ENCODE measurements around the gene NUP214. TPM values are rescaled to one million over a fixed set of nuclear protein-coding genes. Genes with fewer than 3 reads are reported as not detected.

Gene NUP214
- total and polyA plus RNA-seq, 2 of the 4 experiments (the other 2 are of a cell fraction): 7.9 to 13.4 TPM

- H3K9me3 ChIP-seq (ENCODE audit: control insufficient read depth, insufficient read depth, low read length): no peaks in the 10 kb centered on the region
- no peak overlapping the region for H3K4ac ChIP-seq (ENCODE audit: low read depth, low read length)
- no peak overlapping the region for H3K56ac ChIP-seq (ENCODE audit: extremely low read depth, insufficient read depth, low read length)
- ChIA-PET POLR2A (ENCODE audit: unreplicated experiment) (no interaction called here), CTCF (no interaction called here)
- peaks cover 5% of the 10 kb centered on the region for H3K4me1 ChIP-seq (ENCODE audit: control insufficient read depth, insufficient read depth, low read length)
- no peak for ATAC-seq (ENCODE audit: low read depth)
- H2BK120ac ChIP-seq (ENCODE audit: low read depth, low read length): no peak overlapping the region
- peaks cover 32% of the 10 kb centered on the region for H3K36me3 ChIP-seq (ENCODE audit: control insufficient read depth, insufficient read depth, low read length)
- no peak overlapping the region for H4K91ac ChIP-seq (ENCODE audit: insufficient read depth, low read depth, low read length)
- H2BK15ac ChIP-seq (ENCODE audit: low read depth, low read length): no peak overlapping the region
- BruUV-seq (replicated peaks): no TSS peak
- H2BK20ac ChIP-seq (ENCODE audit: low read depth, low read length): no peak overlapping the region
- in situ Hi-C loops (cut with MboI; ENCODE audit: low sequenced_read_pairs): no loop called here
- peaks cover 5 to 6% of the 10 kb centered on the region in 2 experiments; a peak in 2 of 4 replicates for H3K79me1 ChIP-seq (ENCODE audit: low read depth in 1 of 2, low read length in 2 of 2)
- no peak overlapping the region for H3K4me3 ChIP-seq (ENCODE audit: insufficient read depth, low read depth, low read length)
- WGBS, 2 experiments (ENCODE audit: extremely low coverage in 2 of 2, insufficient read length in 1 of 2): 100% methylated on average over 1 of the region's 3 CpGs; no CpG with 5 or more reads in 1 of the 2 experiments
- TF ChIP-seq NFE2L2 (IDR thresholded peaks at IDR 0.05; ENCODE audit: low read depth, low read length): no peak
- TF ChIP-seq SMC3 (IDR thresholded peaks at IDR 0.05; ENCODE audit: low read depth, low read length): no peak
- no peak for TF ChIP-seq MAFK (IDR thresholded peaks at IDR 0.05; ENCODE audit: low read depth, low read length)
- no peak for TF ChIP-seq RAD21 (IDR thresholded peaks at IDR 0.05; ENCODE audit: low read length)
- no peak for TF ChIP-seq BHLHE40 (IDR thresholded peaks at IDR 0.05; ENCODE audit: low read depth, low read length)
- TF ChIP-seq FOS (IDR thresholded peaks at IDR 0.05; ENCODE audit: low read depth, low read length): no peak
- TF ChIP-seq ELK1 (IDR thresholded peaks at IDR 0.05; ENCODE audit: borderline replicate concordance, low read depth, low read length): no peak
- no peak for TF ChIP-seq MXI1 (IDR thresholded peaks at IDR 0.05; ENCODE audit: borderline replicate concordance, low read depth, low read length)
- H2AFZ ChIP-seq (replicated peaks; ENCODE audit: low read length, poor library complexity): no peak overlapping the region
- H4K8ac ChIP-seq (ENCODE audit: low read depth in 2 of 2, low read length in 2 of 2): no peak overlapping the region; a peak in 1 of 4 replicates
- DNase-seq: no peak
- no peak overlapping the region for H3K4me2 ChIP-seq (ENCODE audit: low read depth, low read length)
- H3K23ac ChIP-seq (ENCODE audit: low read depth, low read length): 0 out of 2 replicates have a peak overlapping the region, but pooled peaks have one; percentile 24
- dilution Hi-C loops (cut with HindIII; ENCODE audit: low sequenced_read_pairs, unreplicated experiment): no loop called here
- no peaks in the 10 kb centered on the region for H3K27me3 ChIP-seq (ENCODE audit: control insufficient read depth, insufficient read depth, low read length)
- no peak overlapping the region for H2BK5ac ChIP-seq (ENCODE audit: low read depth, low read length, poor library complexity, severe bottlenecking)
- no peak overlapping the region for H2AK5ac ChIP-seq (ENCODE audit: low read depth, low read length)
- H3K14ac ChIP-seq (replicated peaks; ENCODE audit: low read depth, low read length): no peak overlapping the region
- H3K18ac ChIP-seq (ENCODE audit: low read depth, low read length): no peak overlapping the region
- H3K9ac ChIP-seq (ENCODE audit: low read depth, low read length): no peak overlapping the region
- no peak overlapping the region for H4K5ac ChIP-seq (ENCODE audit: low read depth, low read length)
- no peak overlapping the region for H3K27ac ChIP-seq (ENCODE audit: insufficient read depth, low read length)
- H2AK9ac ChIP-seq (replicated peaks; ENCODE audit: low read depth, low read length, poor library complexity): no peak overlapping the region
- H3K9me1 ChIP-seq (ENCODE audit: insufficient read depth, low read length): peaks cover 2% of the 10 kb centered on the region; the same call in 1 of the 2 replicates
- H4K20me1 ChIP-seq (ENCODE audit: insufficient read depth, low read length): no peaks in the 10 kb centered on the region
- intact Hi-C loops (cut with micrococcal nuclease): no loop called here
Observed at GRCh38 chr9:131191857-131192256, 66.5 kb downstream of the NUP214 start.
